Smooth muscle cell (in vitro differentiated cells): Measurements from ENCODE around the gene NSL1. TPM values are rescaled to one million over a fixed set of nuclear protein-coding genes. Genes with fewer than 3 reads are reported as not detected.

Experiments used
- DNase-seq: peaks from one replicate; lab custom pipeline; 2025; ENCODE audit not compliant: unreplicated experiment; lab: John Stamatoyannopoulos, UW
- H2AFZ ChIP-seq: fragments of 200-600 bp; sonication (generic); 2 replicates; pipeline ENCODE4 v1.6.0; 2016; ENCODE audit warnings: antibody characterized with exemption, low read depth, mild to moderate bottlenecking
- H3F3A ChIP-seq: fragments of 200-600 bp; sonication (generic); 2 replicates; pipeline ENCODE4 v1.6.0; 2017; ENCODE audit warnings: antibody characterized with exemption, low read depth
- H3K27ac ChIP-seq: fragments of 200-600 bp; sonication (generic); 2 replicates; pipeline ENCODE4 v1.5.1; 2016; ENCODE audit warnings: low read depth, mild to moderate bottlenecking
- H3K27me3 ChIP-seq: fragments of 200-600 bp; sonication (generic); 2 replicates; pipeline ENCODE4 v1.6.1; 2016; ENCODE audit warnings: low read depth, mild to moderate bottlenecking
- H3K36me3 ChIP-seq: fragments of 200-600 bp; sonication (generic); 2 replicates; pipeline ENCODE4 v1.5.1; 2016; ENCODE audit warnings: low read depth
- H3K4me1 ChIP-seq: fragments of 200-600 bp; sonication (generic); 2 replicates; pipeline ENCODE4 v1.5.1; 2016; ENCODE audit warnings: low read depth
- H3K4me2 ChIP-seq: fragments of 200-600 bp; sonication (generic); 2 replicates; pipeline ENCODE4 v1.6.0; 2016; ENCODE audit warnings: mild to moderate bottlenecking
- H3K4me3 ChIP-seq: fragments of 200-600 bp; sonication (generic); 2 replicates; pipeline ENCODE4 v1.5.1; 2016; ENCODE audit warnings: mild to moderate bottlenecking
- H3K79me2 ChIP-seq: fragments of 200-600 bp; sonication (generic); 2 replicates; pipeline ENCODE4 v1.6.0; 2016; ENCODE audit warnings: low read depth, mild to moderate bottlenecking
- H3K9ac ChIP-seq: fragments of 200-600 bp; sonication (generic); 2 replicates; pipeline ENCODE4 v1.6.0; 2016; ENCODE audit warnings: low read depth
- H3K9me3 ChIP-seq: fragments of 200-600 bp; sonication (generic); replicated peaks from 2 replicates; pipeline ENCODE4 v1.5.1; 2016; ENCODE audit warnings: low read depth
- H4K20me1 ChIP-seq: fragments of 200-600 bp; sonication (generic); 2 replicates; pipeline ENCODE4 v1.6.0; 2016; ENCODE audit warnings: low read depth
- CTCF ChIP-seq: fragments of 200-600 bp; sonication (generic); IDR thresholded peaks from 2 replicates; pipeline ENCODE4 v1.5.1; 2017; ENCODE audit warnings: borderline replicate concordance, mild to moderate bottlenecking, antibody characterized with exemption; ENCODE audit not compliant: insufficient read depth, poor library complexity, severe bottlenecking
- WGBS: methylation state at CpG from one replicate; pipeline ENCODE4 v1.1.7; 2016; ENCODE audit warnings: low lambda C conversion rate; 5-methylcytosine and 5-hydroxymethylcytosine counted together
- polyA plus RNA-seq: library from polyadenylated mRNA; unstranded; fragments of >200 nt; fragmentation: Nextera tagmentation; extraction: Ambion mirVana; gene quantifications from 2 replicates; pipeline ENCODE4 v1.2.1, GENCODE V29; 2016
- total RNA-seq: library from RNA; depleted of rRNA; stranded (reverse); fragments of >200 nt; gene quantifications from 2 replicates; pipeline ENCODE4 v1.2.3, GENCODE V29; 2014

NSL1 gene
- total and polyA plus RNA-seq, 2 experiments from 2014 or later = 30.9 to 34.5 TPM

DNA sequence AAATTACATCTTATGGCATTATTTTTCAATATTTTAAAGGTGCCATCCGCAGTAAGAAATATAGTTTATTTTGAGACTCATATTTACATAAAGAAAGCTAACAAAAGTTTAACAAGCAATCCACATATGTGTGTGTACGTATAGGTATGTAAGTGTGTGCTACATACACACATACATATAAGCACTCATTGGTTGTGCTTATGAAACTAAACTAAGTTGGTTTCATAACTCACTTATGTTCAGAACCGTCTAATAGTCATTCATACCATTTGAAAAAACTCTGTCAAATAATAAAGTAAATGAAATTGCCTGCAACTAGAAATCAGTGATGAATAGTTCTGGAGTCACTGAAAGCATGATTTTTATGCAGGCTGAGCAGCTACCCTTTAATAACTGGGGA is 14.2 kb upstream of the NSL1 start:
- 98% methylated on average over 3 of the region's 3 CpGs for WGBS
- no peak overlapping the region for H3K9ac ChIP-seq
- no peak for DNase-seq
- no peaks in the 10 kb centered on the region for H3K4me1 ChIP-seq
- no peak overlapping the region for H2AFZ ChIP-seq
- TF ChIP-seq CTCF = no peak
- H3K79me2 ChIP-seq = no peaks in the 10 kb centered on the region
- H3K27ac ChIP-seq = no peak overlapping the region
- H3K36me3 ChIP-seq = peaks cover 4% of the 10 kb centered on the region
- H3K27me3 ChIP-seq = no peaks in the 10 kb centered on the region
- H4K20me1 ChIP-seq = no peaks in the 10 kb centered on the region
- no peak overlapping the region for H3K4me3 ChIP-seq
- no peaks in the 10 kb centered on the region for H3F3A ChIP-seq
- H3K4me2 ChIP-seq = no peak overlapping the region
- H3K9me3 ChIP-seq = no peaks in the 10 kb centered on the region

DNA sequence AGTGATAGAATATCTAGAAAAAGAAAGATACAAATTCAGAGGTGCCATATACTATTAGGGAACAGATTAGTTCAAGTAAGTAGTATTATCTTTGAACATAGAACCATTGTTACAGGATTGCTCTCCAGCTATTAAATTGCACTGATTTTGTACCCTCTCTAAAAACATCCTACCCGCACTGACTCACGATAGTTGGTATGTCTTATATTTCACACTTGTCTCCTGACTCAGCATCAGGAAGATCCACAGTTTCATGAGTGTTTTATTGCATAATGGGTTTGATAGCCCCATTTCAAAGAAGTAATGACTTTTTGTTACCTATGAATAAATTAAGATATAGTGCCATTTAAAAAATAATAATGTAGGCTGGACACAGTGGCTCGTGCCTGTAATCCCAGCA is 6.1 kb upstream of the NSL1 start:
- 93% methylated on average over 3 of the region's 3 CpGs for WGBS

GRCh38 chr1:212794561-212795014 is 3.0 kb upstream of the NSL1 start:
- WGBS = 89% methylated on average over 1 of the region's 1 CpG
- Histone ChIP-seq H3K4me3 (no peak overlapping the region), H3K4me1 (peaks cover 5% of the 10 kb centered on the region), H3K27me3 (no peaks in the 10 kb centered on the region), H3K27ac (no peak overlapping the region), H3K79me2 (peaks cover 10% of the 10 kb centered on the region), H3K9me3 (no peaks in the 10 kb centered on the region), H3K9ac (no peak overlapping the region), H4K20me1 (no peaks in the 10 kb centered on the region), H3K36me3 (no peaks in the 10 kb centered on the region), H3F3A (no peaks in the 10 kb centered on the region), H3K4me2 (no peak overlapping the region), H2AFZ (no peak overlapping the region)
- no peak for TF ChIP-seq CTCF
- no peak for DNase-seq

More for the DNA sequence above, 6.1 kb upstream of the NSL1 start:
- Histone ChIP-seq H3K79me2 (no peaks in the 10 kb centered on the region), H3K9me3 (no peaks in the 10 kb centered on the region), H3K4me3 (no peak overlapping the region), H3F3A (no peaks in the 10 kb centered on the region), H3K4me1 (no peaks in the 10 kb centered on the region), H3K27ac (no peak overlapping the region), H3K9ac (no peak overlapping the region), H3K27me3 (no peaks in the 10 kb centered on the region), H3K4me2 (no peak overlapping the region), H3K36me3 (no peaks in the 10 kb centered on the region), H4K20me1 (no peaks in the 10 kb centered on the region), H2AFZ (no peak overlapping the region)
- no peak for TF ChIP-seq CTCF
- DNase-seq = no peak

DNA sequence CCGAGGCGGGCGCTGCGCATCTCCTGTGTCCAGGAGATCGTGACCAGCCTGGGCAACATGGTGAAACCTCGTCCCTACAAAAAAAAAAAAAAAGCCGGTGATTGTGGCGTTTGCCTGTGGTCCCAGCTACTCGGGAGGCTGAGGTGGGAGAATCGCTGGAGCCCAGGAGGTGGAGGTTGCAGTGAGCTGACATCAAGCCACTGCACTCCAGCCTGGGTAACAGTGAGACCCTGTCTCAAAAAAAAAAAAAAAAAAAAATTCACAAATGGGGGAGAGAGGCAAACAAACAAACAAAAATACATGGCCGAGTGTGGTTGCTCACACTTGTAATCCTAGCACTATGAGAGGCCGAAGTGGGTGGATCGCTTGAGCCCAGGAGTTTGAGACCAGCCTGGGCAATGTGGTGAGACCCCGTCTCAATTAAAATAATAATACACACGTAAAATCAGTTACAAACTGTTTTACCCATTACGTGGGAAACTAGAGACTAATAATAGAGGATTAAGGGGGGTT is 875 bp upstream of the NSL1 start:
- Histone ChIP-seq H3K36me3 (no peaks in the 10 kb centered on the region), H4K20me1 (no peaks in the 10 kb centered on the region), H3K4me3 (peak overlapping the region; percentile 84), H3K27ac (peak overlapping the region; percentile 75), H3K27me3 (no peaks in the 10 kb centered on the region), H3K79me2 (peaks cover 30% of the 10 kb centered on the region), H3K9ac (peak overlapping the region; percentile 63), H3K4me2 (peak overlapping the region; percentile 99), H2AFZ (peak overlapping the region; percentile 99), H3F3A (no peaks in the 10 kb centered on the region), H3K9me3 (no peaks in the 10 kb centered on the region), H3K4me1 (peaks cover 5% of the 10 kb centered on the region)
- no peak for DNase-seq
- 25% methylated on average over 16 of the region's 16 CpGs for WGBS
- TF ChIP-seq CTCF = no peak
